Large intestine (tissue), 3 donors: ENCODE measurements around the gene ABCA1. TPM values are rescaled to one million over a fixed set of nuclear protein-coding genes. Genes with fewer than 3 reads are reported as not detected.
"Not testable (repeated sequence)": the region's sequence is repeated elsewhere in the genome, so short reads cannot be mapped to it uniquely, and the experiment has no call there.

Source experiments
- DNase-seq, 2 donors: peaks; one replicate each; pipeline versions ENCODE4 v3.0.0 to v3.0.0-alpha.2; 2013
- H3K27ac ChIP-seq: one replicate; pipeline ENCODE4 v1.5.1; 2013; ENCODE audit warnings: low read length
- H3K27me3 ChIP-seq: 2 replicates; pipeline ENCODE4 v1.6.1; 2013; ENCODE audit warnings: low read length; ENCODE audit not compliant: control insufficient read depth, insufficient read depth
- H3K36me3 ChIP-seq: 2 replicates; pipeline ENCODE4 v1.6.1; 2013; ENCODE audit warnings: low read length; ENCODE audit not compliant: control insufficient read depth, insufficient read depth
- H3K4me1 ChIP-seq: one replicate; pipeline ENCODE4 v1.6.1; 2013; ENCODE audit warnings: low read length; ENCODE audit not compliant: control insufficient read depth, insufficient read depth
- H3K4me3 ChIP-seq: one replicate; pipeline ENCODE4 v1.5.1; 2013; ENCODE audit warnings: low read length
- H3K9me3 ChIP-seq: one replicate; pipeline ENCODE4 v1.6.1; 2013; ENCODE audit warnings: mild to moderate bottlenecking, low read depth, low read length, moderate library complexity; ENCODE audit not compliant: control insufficient read depth
- WGBS: methylation state at CpG from one replicate; pipeline ENCODE4 v1.1.5; 2013; ENCODE audit warnings: low lambda C conversion rate; ENCODE audit not compliant: insufficient coverage; 5-methylcytosine and 5-hydroxymethylcytosine counted together
- polyA plus RNA-seq: library from polyadenylated mRNA; unstranded; fragments of 120-200 nt; gene quantifications from one replicate; pipeline ENCODE4 v1.2.1, GENCODE V29; 2013

Gene ABCA1
- polyA plus RNA-seq, 1 donor: 8.6 TPM

DNA sequence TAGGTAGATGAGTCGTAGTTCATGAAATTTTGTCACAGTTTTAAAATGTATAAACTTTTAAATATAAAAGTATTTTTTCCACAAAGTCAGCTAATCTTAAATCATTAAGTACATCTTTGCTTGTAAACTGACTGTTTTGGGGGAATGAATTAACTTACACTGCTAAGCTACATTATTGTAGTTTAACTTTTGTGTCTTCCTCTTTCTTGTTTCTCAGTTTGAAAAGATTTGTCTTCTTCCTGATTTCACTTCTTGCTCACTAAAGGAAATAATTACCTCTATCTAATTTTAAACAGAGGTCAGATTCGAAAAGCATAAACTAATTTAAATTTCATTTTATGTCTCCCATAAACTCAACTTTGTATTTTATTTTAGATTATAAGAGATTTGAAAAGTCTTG, 158.3 kb downstream of the ABCA1 start:
- Histone ChIP-seq H3K4me1 (no peaks in the 10 kb centered on the region), H3K9me3 (no peaks in the 10 kb centered on the region), H3K27me3 (no peaks in the 10 kb centered on the region), H3K4me3 (no peak overlapping the region), H3K27ac (no peak overlapping the region), H3K36me3 (no peaks in the 10 kb centered on the region)
- no peak for DNase-seq
- WGBS: 78% methylated on average over 1 of the region's 2 CpGs

DNA sequence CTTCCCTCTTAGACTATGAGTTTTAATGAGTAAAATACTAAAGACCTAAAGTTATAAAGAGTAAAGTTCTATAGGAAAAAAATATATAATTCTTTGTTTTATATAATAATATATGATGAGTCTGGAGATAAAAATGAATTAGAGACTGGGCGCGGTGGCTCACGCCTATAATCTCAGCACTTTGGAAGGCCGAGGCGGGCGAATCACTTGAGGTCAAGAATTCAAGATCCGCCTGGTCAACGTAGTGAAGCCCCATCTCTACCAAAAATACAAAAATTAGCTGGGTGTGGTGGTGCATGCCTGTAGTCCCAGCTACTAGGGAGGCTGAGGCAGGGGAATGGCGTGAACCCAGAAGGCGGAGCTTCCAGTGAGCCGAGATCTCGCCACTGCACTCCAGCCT, 158.9 kb downstream of the ABCA1 start:
- not testable (repeated sequence) for H3K4me3 ChIP-seq, H3K27ac ChIP-seq, H3K27me3 ChIP-seq, H3K4me1 ChIP-seq, H3K36me3 ChIP-seq, H3K9me3 ChIP-seq, DNase-seq
- WGBS: no CpG with 5 or more reads among the region's 12 CpGs

DNA sequence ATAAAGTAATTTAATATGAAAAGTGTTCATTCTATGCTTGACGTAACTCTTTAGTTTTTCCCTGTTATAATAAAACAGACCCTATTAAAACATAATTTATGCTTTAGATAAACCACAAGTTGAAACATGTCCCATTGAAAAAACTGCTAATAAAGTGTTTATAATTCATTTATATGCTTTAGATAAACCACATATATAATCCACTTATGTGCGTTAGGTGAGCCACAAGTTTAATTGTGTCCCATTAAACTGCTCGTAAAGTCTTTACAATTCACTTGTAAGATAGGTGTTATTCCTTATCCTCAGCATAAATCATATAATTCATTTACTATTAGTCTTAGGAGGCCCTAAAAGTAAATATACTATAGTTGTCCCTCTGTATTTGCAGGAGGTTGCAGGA, 160.4 kb downstream of the ABCA1 start:
- DNase-seq: no peak
- H3K4me1 ChIP-seq: no peaks in the 10 kb centered on the region
- H3K4me3 ChIP-seq: no peak overlapping the region
- no peaks in the 10 kb centered on the region for H3K9me3 ChIP-seq
- WGBS: 100% methylated on average over 1 of the region's 3 CpGs
- H3K36me3 ChIP-seq: no peaks in the 10 kb centered on the region
- no peaks in the 10 kb centered on the region for H3K27me3 ChIP-seq
- no peak overlapping the region for H3K27ac ChIP-seq

DNA sequence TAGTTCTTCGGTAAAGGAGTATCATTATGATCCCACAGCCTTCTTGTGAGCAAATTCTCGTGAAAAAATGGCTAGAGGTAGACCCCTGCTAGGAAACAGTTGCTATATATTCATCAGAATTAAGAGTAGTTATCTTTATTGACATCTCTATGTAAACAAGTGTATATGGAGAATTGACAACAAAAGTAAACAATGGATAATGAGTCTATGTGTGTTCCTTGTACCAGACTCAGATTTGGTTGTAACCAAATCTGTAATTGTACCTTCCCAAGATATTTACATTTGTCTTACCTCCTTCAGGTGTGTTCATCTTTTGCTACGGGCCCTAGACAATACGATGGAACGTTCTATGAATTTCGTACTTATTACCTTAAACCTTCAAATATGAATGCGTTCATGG, 161.9 kb downstream of the ABCA1 start:
- Histone ChIP-seq H3K4me1 (no peaks in the 10 kb centered on the region), H3K9me3 (no peaks in the 10 kb centered on the region), H3K27ac (no peak overlapping the region), H3K27me3 (no peaks in the 10 kb centered on the region), H3K4me3 (no peak overlapping the region), H3K36me3 (no peaks in the 10 kb centered on the region)
- DNase-seq: no peak
- 60% methylated on average over 1 of the region's 7 CpGs for WGBS

DNA sequence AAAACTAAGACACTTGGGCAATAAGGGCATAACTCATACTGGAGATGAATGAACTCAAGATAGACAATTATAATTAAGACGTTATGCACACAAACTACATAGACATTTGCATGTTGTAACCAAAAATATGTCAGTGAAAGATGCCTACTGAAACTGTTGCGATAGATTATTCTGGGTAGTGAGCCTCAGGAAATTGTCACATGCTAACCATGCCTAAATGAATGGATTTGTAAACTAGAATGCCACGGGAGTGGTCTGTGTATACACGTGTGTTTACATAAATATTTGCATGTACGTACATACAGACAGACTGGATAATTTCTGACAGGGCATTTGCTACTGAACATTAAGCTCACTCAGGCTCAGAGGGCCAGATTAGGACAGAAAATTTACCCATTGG, 162.8 kb downstream of the ABCA1 start:
- DNase-seq: no peak
- Histone ChIP-seq H3K27me3 (no peaks in the 10 kb centered on the region), H3K36me3 (no peaks in the 10 kb centered on the region), H3K4me3 (no peak overlapping the region), H3K9me3 (no peaks in the 10 kb centered on the region), H3K27ac (no peak overlapping the region), H3K4me1 (no peaks in the 10 kb centered on the region)
- WGBS: 100% methylated on average over 1 of the region's 5 CpGs

DNA sequence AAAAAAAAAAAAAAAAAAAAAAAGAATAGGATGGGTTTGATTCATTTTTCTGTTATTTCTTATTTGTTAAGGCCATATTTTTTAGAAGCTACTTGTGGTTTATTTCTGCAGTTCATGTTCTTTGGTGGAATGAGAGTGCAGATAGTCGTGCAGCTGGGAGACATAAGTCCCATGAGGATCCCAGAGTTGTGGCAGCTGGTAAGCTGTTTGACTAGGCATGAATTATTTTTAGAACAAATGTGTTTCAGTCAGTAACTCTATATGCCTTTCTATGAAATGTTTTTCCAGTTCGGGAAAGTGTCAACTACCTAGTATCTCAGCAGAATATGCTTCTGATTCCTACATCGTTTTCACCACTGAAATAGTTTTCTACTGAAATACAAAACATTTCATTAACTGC, 169.0 kb downstream of the ABCA1 start:
- Histone ChIP-seq H3K27ac (no peak overlapping the region), H3K36me3 (peaks cover 12% of the 10 kb centered on the region), H3K27me3 (no peaks in the 10 kb centered on the region), H3K4me3 (no peak overlapping the region), H3K9me3 (no peaks in the 10 kb centered on the region), H3K4me1 (no peaks in the 10 kb centered on the region)
- DNase-seq: no peak
- no CpG with 5 or more reads among the region's 3 CpGs for WGBS

DNA sequence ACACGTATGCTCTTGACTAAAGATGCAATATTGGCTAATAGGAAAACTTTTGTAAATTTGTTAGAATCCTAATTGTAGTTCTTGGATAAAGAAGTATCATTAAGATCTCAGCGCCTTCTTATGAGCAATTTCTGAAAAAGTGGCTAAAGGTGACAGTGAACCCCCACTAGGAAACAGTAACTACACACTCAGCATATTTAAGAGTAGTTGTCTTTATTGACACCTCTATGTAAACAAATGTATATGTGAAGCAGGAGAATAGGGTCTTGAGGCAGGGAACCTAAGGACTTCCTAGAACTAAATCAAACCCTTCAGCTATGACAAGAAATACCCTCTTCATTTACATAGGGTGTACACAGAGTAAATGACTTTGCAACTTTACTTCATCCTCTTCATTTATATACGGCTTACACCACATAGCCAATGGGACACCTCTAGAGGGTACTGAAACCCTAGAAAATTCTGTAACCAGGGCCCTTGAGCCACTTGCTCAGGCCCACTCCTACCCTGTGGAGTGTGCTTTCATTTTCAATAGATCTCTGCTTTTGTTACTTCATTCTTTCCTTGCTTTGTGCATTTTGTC, 177.7 kb downstream of the ABCA1 start:
- H3K4me1 ChIP-seq: peaks cover 3% of the 10 kb centered on the region
- H3K27ac ChIP-seq: no peak overlapping the region
- no peaks in the 10 kb centered on the region for H3K9me3 ChIP-seq
- H3K27me3 ChIP-seq: no peaks in the 10 kb centered on the region
- no peak for DNase-seq
- H3K36me3 ChIP-seq: peaks cover 13% of the 10 kb centered on the region
- no peak overlapping the region for H3K4me3 ChIP-seq
- WGBS: 92% methylated on average over 2 of the region's 3 CpGs

DNA sequence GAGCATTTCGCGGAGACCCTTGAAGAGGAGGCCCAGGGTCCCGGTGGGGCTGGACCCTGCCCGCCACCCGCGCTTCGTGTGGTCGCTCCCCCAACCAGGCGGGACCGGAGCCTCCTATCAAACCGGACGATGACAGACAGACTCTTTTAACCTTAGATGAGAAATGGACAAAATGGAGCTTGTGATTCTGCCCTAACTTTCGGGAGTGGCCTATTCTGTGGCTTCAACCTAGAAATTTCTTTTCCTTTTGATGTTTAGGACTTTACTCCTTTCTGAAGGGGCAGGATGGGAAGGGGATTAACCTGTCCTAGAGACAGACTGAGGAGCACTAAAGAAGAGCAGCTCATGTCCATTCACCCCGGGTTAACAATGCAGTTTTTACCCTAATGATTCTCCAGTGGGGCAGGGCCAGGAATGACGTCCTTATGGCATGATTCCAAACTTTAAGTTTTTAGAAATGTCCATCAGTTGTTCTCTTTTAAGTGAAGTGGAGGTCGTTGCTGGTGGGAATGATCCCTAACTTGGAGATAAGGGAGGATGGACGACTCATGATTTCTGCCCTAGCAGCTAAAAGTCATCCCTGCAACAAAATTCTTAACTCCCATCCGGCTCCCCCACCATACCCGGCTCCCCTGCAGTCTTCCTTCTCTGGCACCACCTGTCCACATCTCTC, 179.5 kb downstream of the ABCA1 start:
- Histone ChIP-seq H3K4me1 (peaks cover 3% of the 10 kb centered on the region), H3K27me3 (no peaks in the 10 kb centered on the region), H3K4me3 (peak overlapping the region; percentile 96), H3K27ac (peak overlapping the region; percentile 98), H3K9me3 (no peaks in the 10 kb centered on the region), H3K36me3 (peaks cover 4% of the 10 kb centered on the region)
- WGBS: 0% methylated on average over 2 of the region's 19 CpGs
- DNase-seq: peak; percentile 10 to 57

DNA sequence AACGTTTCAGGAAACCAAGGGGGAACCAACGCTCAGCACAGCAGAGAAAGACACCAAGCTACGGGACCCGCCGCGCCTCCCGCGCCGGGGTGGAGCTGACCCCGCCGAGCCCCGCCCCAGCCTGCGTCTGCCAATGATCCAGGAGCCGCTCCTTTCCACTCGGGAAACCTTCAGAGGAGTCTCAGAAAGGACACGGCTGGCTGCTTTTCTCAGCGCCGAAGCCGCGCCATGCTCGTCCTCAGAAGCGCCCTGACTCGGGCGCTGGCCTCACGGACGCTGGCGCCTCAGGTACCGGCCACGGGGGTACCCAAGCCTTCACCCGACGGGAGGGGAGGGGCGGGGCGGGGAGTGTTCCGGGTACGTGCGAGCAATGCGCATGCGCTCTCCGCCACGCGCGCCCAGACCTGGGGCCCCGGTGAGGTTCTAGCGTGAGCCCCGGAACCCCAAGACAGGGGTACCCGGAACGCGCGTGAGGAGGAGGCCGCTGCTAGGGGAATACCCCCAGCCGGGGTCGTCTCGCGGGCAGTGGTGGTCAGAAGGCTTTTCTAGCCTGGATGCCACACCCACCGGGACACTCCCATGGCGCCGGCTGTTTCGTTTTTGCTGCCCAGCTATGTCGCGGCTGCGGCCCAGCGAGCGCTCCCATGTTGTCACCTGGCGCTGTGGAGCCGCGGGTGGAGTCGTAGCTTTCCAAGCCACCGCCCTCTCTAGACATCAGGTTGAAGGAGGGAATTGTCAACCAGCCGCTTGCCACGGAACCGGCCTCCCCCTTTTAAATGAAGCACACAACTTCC, 180.2 kb downstream of the ABCA1 start, which contains the start of gene NIPSNAP3A:
NIPSNAP3A (plus strand) TSS at position 119 of the 794 bp plus-strand sequence; CDS start at position 229, 110 bp downstream.
- no peaks in the 10 kb centered on the region for H3K27me3 ChIP-seq
- WGBS: no CpG with 5 or more reads among the region's 71 CpGs
- H3K4me3 ChIP-seq: peak within 1 kb of the TSS; percentile 96
- DNase-seq: peak; percentile 78 to 95
- H3K36me3 ChIP-seq: peaks cover 3% of the 10 kb centered on the region
- H3K4me1 ChIP-seq: peaks cover 3% of the 10 kb centered on the region
- peak within 1 kb of the TSS; percentile 98 for H3K27ac ChIP-seq
- no peaks in the 10 kb centered on the region for H3K9me3 ChIP-seq

DNA sequence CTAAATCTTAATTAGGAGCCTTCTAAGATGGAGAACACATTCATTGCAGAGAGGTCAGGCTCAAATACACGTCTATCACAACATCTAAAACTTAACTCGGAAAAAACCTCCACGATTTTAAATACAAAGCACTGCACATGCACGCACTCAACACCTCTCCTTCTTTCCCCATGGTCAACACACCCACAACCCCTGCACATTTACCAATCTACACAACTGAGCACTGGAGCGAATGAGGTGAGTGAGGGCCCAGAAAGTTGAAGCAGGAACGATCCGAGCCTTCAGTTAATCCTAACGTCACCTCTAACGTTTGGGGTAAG, 180.8 kb downstream of the ABCA1 start:
- Histone ChIP-seq H3K4me3 (peak overlapping the region; percentile 96), H3K4me1 (peaks cover 3% of the 10 kb centered on the region), H3K36me3 (no peaks in the 10 kb centered on the region), H3K27me3 (no peaks in the 10 kb centered on the region), H3K9me3 (no peaks in the 10 kb centered on the region), H3K27ac (peak overlapping the region; percentile 98)
- WGBS: no CpG with 5 or more reads among the region's 9 CpGs
- no peak for DNase-seq
